DMS114 treated with DMSO at 0.1 percent for 48 hours (cell line): ENCODE data around the gene NPHP4.
"Not testable (repeated sequence)": the region's sequence is repeated elsewhere in the genome, so short reads cannot be mapped to it uniquely, and the experiment has no call there.

Source experiments
- DNase-seq: peaks from one replicate; lab custom pipeline; 2025; ENCODE audit not compliant: unreplicated experiment; lab: John Stamatoyannopoulos, UW

NPHP4 gene

DNA sequence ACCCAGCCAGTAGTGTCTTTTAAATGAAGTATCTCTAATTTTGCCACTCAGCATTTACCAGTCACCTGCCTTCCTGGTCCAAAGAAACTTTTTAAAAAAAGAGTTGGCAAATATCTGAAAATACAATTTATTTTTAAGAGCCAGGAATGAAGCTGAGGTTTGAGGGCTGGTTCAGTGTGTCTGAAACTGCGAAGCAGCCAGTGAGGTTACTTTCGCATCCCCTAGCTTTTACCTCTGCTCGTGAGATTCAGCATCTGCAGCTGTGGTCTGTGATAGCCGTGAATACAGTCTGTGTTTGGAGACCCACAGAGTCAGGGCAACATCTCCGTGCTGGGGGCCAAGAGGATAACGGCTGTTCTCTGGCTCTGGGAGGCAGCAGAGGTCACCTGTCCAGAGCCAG is 32.2 kb upstream of the NPHP4 start:
- no peak for DNase-seq

DNA sequence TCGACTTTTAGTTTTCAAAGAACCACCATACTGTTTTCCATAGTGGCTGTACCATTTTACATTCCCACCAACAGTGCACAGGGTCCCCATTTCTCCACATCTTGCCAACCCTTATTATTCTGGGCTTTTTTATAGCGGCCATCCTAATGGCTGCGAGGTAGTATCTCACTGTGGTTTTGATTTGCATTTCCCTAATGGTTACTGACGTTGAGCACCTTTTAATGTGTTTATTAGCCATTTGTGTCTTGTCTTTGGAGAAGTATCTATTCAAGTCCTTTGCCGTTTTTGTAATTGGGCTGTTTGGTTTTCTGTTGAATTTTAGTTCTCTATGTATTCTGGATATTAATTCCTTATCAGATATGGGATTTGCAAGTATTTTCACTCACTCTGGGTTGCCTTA is 31.1 kb upstream of the NPHP4 start:
- no peak for DNase-seq

DNA sequence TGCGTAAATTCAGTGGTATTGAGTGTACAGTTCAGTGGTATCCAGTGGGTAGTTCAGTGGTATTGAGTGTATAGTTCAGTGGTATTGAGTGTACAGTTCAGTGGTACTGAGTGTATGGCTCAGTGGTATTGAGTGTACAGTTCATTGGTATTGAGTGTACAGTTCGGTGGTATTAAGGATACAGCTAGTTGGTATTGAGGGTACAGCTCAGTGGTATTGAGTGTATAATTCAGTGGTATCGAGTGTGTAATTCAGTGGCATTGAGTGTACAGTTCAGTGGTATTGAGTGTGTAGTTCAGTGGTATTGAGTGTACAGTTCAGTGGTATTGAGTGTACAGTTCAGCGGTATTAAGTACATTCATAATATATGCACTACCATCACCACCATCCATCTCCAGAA is 30.0 kb upstream of the NPHP4 start:
- DNase-seq, result no peak

- no peak for DNase-seq
Measured at GRCh38 chr1:6019166-6019845, 27.1 kb upstream of the NPHP4 start.

DNA sequence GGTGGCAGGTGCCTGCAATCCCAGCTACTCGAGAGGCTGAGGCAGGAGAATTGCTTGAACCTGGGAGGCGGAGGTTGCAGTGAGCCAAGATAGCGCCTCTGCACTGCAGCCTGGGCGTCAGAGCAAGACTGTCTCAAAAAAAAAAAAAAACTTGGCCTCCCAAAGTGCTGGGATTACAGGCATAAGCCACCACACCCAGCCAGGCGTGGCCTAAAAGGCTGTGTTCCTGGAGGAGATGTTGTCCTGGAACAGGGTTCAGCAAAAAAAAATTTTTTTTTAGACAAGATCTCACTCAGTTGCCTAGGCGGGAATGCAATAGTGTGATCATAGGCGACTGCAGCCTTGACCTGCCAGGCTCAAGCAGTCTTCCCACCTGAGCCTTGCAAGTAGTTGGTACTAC is 25.4 kb upstream of the NPHP4 start:
- not testable (repeated sequence) for DNase-seq

DNA sequence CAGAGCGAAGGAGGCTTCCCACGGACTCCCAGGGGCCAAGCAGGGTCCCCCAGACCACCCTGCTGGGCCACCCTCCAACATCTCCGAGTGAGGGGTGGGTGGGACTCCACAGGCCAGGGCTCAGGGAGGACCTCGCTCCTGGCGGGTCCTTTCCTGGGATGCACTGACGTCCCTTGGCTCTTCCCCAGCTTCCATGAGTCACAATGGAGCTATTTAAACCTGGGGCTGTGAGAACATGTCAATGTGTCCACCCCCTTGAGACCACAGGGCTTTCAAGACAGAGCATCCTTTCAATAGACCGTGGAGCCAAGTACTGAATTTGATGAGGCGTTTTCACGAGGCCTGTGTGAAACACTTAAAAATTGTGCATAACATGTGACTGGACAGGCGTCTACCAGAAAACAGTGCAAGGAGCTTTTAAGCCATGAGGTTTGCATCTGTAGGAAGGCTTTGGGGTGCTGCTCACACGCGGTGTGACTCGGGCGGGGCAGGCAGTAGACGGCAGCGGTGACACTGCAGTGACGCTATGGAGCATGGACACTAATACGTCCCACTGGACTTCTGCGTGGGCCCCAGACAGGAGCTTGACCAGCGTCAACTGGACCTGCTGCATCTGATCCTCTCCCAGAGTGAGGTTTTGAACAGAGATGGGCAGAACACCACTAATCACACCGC is 24.1 kb upstream of the NPHP4 start:
- no peak for DNase-seq

DNA sequence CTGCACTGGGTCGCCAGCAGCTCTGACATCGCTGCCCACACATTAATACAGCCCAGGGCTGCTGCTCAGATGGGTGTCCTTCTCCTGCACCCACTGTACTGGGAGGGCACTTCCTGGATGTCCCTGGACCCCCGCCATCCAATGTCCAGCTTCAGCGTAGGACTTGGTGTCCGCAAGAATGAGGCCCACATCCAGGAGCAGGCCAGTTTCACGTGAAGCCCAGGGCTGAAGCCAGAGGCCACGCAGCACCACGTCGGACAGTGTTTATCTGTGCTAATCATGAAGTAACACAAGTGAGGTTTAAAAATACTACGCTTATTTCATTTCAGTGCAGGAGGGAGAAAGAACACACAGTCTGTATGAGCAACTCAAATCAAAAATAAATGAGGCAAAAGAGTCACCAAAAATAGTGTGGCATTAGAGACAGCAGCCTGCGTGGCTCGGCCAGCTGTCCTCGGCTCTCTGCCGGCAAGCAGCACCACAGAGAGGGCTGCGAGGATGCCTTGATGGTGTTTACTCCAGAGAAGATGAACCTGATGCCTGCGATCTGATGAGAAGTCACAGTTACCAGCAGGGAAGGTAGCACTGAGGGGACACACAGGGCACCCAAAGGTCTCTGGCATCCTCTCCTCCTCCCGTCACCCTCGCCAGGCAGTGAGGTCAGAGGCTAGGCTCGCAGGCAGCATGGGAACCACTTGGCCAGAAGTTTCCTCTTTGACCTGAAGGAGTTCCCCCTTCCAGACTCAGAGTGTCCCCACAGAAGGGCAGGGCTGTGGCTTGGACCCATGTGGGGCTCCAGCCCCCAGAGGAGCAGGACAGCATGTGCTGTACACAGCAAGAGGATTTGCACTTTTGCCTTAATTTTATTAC is 22.1 kb upstream of the NPHP4 start:
- DNase-seq, result no peak

DNA sequence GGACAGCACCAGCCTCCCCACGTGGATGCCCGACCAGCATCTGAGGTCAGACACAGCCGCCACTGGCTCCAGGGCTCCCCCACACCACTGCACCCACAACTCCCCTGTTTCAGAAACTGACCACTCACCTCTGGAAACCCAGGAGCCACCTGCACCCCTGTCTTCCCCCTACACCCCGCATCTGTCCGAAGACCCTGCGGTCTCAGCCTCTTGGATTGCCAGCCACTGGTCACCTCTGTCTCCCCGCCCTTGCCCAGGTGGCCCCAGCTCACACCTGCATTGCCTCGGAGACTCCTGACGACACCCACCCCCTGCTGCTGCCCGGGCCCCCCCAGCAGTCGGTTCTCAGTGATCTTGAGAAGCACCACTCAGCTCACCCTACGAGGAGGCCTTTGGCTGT is 21.3 kb upstream of the NPHP4 start:
- no peak for DNase-seq

GRCh38 chr1:6012529-6013318 is 20.5 kb upstream of the NPHP4 start:
- DNase-seq, result no peak

- no peak for DNase-seq
Measured at GRCh38 chr1:6011946-6012258, 19.7 kb upstream of the NPHP4 start.

DNA sequence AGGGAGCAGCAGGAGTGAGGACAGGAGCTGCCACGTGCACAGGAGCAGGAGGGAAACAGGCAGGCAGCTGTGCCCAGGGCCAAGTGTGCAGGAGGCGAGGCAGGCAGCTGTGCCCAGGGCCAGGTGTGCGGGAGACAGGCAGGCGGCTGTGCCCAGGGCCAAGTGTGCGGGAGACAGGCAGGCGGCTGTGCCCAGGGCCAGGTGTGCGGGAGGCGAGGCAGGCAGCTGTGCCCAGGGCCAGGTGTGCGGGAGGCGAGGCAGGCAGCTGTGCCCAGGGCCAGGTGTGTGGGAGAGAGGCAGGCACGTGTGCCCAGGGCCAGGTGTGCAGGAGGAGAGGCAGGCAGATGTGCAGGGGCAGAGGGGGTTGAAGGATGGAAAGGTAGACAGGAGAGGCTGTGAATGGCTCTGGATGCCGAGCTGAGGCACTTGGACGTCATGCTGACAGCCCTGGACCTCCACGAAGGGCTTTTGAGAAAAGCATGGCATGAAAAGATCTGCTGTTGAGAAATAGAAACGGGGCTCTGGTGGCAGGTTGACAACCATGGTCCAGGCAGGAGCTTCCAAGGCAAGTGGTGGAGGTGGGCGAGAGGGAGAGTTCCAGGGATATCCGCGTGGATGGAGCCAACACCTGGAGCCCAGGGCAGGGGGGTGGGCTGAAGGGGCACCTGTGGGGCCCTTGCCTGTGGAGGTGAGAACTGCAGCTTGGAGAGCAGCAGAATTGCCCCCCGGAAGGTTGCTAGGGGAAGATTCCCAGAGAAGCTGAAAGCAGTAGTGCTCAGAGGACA is 19.1 kb upstream of the NPHP4 start:
- no peak for DNase-seq

GRCh38 chr1:6010554-6010953 is 18.3 kb upstream of the NPHP4 start:
- DNase-seq, result no peak

- DNase-seq, result no peak
Measured at GRCh38 chr1:6009120-6010040, 17.2 kb upstream of the NPHP4 start.

DNA sequence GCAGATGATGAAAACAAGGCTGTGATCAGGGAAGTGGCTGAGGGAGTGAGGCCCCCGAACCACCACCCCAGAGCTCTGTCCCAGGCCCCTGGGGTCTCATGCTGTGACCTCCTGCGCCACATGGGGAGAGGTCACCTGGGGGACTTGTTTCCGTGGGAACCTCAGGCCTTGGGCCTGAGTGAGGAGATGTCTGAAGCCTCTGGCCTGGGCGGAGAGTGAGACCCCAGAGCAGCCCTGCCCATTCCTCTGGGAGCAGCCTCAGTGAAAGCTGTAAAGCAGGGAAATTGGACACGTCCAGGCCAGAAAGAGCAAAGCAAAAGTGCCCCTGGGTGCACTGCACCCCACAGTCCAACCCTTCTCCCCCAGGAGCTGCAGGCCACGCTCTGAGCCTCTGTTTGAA is 16.5 kb upstream of the NPHP4 start:
- no peak for DNase-seq

- DNase-seq, result no peak
Measured at GRCh38 chr1:6008084-6008415, 15.8 kb upstream of the NPHP4 start.

DNA sequence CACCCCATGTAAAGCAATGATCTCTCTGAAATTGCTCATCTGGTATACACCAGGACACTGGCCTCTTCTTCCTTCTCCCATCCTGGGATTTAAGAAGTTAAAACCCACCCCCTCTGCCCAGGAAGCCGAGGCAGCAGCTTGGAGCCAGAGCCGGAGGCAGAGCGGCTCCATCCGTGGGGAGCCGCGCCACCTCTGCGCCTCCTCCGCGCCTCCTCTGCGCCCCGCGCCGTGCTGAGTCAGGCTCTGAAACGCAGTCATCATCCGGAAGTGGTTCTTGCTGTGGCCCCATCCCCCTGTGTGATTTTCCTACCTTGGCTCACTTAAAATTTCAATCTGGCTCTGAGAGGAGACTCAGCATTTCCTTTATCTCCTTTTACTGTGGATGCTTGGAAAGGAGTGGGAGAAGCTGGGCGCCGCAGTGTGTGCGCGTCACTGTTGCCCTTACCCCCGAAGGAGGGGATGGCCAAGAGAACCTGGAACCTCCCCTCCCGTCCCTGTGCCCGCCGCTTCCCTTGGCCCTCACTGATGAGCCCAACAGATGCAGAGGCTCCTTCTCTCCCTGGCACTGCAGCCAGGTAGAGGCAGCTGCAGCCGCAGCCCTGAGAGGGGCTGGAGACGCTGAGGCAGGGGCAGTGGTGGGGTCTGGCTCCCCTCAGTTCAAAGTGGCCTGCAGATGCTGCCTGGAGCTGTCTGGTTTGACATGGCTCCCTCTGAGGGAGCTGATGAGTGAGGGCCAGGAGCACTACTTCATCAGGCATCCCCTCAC is 15.3 kb upstream of the NPHP4 start:
- DNase-seq, result no peak

DNA sequence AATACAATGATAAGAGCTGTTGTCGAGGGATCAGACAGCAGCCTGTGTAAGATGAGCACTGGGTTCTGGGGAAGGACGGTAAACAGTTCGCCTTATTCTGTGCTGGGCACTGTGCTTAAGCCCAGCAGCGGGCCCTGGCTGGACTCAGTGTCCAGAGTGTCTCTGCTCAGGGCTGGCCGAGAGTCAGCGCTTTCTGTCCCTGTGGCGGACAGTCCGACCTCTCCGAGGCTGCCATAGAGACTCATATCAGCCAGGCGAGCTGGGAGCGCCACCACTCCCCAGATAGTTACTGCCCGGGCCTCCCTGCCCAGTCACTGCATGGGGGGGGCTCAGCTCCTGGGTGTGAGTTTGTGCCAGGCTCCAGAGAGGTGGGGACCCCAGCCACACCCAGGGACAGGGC is 14.7 kb upstream of the NPHP4 start:
- no peak for DNase-seq

GRCh38 chr1:6005276-6005917 is 13.2 kb upstream of the NPHP4 start:
- no peak for DNase-seq
